ENCODE measurements around the gene NCOA7. TPM values are rescaled to one million over a fixed set of nuclear protein-coding genes. Genes with fewer than 3 reads are reported as not detected.

NCOA7 gene
- total RNA-seq, 6 donors from 2014 or later: 33.5 to 75.6 (median 48.9) TPM

DNA sequence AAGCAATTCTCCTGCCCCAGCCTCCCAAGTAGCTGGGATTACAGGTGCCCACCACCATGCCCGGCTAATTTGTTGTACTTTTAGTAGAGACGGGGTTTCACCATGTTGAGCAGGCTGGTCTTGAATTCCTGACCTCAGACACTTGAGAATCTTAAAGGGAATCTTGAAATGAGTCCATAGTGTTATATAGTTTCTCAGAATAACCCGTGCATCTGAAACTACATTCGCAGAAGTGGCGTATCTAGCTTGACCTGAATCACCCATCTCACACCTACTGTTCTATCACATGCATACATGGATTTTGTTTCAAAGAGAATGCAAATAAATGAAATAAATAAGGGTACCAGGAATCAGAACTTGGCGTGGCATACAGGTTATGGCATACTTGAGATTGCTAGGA lies 65.0 kb downstream of the NCOA7 start:
- H3K27ac ChIP-seq: no peak overlapping the region
- TF ChIP-seq EP300 (IDR thresholded peaks at IDR 0.05): no peak
- no peak for TF ChIP-seq POLR2AphosphoS5 (IDR thresholded peaks at IDR 0.05)
- 83 to 94% methylated on average over 6 of the region's 6 CpGs for WGBS, 2 donors
- H3K9me3 ChIP-seq: no peaks in the 10 kb centered on the region
- no peaks in the 10 kb centered on the region for H3K27me3 ChIP-seq
- H3K4me3 ChIP-seq: no peak overlapping the region
- peaks cover 0 to 15% (median 2%) of the 10 kb centered on the region in 4 donors for H3K36me3 ChIP-seq
- ATAC-seq (ENCODE audit: low FRiP score in 2 of 2) (no peak), DNase-seq (no peak)
- H3K4me1 ChIP-seq: no peaks in the 10 kb centered on the region

DNA sequence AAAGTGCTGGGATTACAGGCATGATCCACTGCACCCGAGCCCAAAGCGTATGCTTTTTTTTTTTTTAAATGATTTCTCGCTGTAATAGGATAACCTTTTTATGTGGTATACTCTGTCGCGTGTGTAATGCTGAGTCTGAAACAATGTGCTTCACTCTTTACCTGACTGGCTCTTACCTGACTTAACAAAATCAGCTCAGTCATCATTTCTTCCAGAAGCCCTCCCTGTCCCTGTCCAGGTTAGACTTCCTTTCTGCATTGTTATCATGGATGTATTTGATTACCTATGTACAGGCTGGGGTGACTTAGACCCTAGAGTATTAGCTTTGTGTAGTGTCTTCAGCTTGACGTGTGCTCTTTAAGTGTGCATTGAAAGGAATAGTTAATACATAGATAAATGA lies 67.1 kb downstream of the NCOA7 start:
- H3K9me3 ChIP-seq: no peaks in the 10 kb centered on the region
- H3K27ac ChIP-seq: no peak overlapping the region
- no peak overlapping the region for H3K4me3 ChIP-seq

DNA sequence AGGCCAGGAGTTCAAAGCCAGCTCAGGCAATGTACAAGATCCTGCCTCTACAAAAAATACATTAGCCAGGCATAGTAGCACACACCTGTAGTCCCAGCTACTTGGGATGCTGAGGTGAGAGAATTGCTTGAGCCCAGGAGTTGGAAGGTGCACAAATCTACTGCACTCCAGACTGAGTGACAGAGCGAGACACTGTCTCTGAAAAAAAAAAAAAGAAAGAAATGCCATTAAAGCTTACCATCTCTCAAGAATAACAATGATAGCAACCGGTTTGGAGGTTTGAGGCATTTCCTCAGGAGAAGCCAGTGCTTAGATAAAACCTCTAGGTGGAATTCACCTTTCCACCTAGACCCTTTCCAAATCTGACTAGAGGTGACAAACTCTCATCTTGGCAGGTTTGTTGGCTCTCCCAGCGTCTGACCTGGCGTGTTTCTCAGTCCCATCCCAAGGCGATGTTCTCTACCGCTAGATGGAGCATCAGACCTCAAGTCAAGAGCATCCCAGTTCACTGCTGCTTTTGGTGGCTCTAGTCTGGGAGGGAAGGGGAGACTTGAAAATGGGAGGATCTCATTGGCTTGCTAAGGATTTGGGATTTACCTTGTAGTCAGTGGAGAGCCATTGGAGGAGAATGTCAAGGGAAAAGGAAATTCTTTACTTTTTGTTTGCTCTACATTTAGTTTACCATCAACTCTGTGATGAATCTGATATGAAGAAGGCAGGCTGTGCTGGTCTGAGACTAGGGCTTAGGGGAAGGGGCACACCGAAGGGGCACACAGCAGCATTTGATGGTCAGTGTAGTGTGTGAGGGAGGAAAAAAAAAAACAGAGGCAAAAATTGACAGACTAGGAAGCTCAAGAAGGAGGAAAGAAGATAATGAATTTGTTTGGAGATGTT lies 67.9 kb downstream of the NCOA7 start:
- TF ChIP-seq, protein P1, sequence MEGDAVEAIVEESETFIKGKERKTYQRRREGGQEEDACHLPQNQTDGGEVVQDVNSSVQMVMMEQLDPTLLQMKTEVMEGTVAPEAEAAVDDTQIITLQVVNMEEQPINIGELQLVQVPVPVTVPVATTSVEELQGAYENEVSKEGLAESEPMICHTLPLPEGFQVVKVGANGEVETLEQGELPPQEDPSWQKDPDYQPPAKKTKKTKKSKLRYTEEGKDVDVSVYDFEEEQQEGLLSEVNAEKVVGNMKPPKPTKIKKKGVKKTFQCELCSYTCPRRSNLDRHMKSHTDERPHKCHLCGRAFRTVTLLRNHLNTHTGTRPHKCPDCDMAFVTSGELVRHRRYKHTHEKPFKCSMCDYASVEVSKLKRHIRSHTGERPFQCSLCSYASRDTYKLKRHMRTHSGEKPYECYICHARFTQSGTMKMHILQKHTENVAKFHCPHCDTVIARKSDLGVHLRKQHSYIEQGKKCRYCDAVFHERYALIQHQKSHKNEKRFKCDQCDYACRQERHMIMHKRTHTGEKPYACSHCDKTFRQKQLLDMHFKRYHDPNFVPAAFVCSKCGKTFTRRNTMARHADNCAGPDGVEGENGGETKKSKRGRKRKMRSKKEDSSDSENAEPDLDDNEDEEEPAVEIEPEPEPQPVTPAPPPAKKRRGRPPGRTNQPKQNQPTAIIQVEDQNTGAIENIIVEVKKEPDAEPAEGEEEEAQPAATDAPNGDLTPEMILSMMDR (IDR thresholded peaks at IDR 0.05): peak; percentile 41 to 63 (median 48)
- TF ChIP-seq EP300 (IDR thresholded peaks at IDR 0.05): no peak
- no peak for TF ChIP-seq POLR2A (IDR thresholded peaks at IDR 0.05)
- H3K27ac ChIP-seq: no peak overlapping the region
- no peak overlapping the region for H3K4me3 ChIP-seq
- no peaks in the 10 kb centered on the region for H3K9me3 ChIP-seq
- ATAC-seq (ENCODE audit: low FRiP score in 2 of 2): peak; percentile 75 to 86
- 40 to 42% methylated on average over 7 of the region's 7 CpGs for WGBS, 2 donors
- peaks cover 0 to 15% (median 2%) of the 10 kb centered on the region in 4 donors for H3K36me3 ChIP-seq
- H3K27me3 ChIP-seq: no peaks in the 10 kb centered on the region
- peaks cover 0 to 4% (median 0%) of the 10 kb centered on the region in 4 donors for H3K4me1 ChIP-seq
- peak in 1 of 2 donors; percentile 60 for DNase-seq

More for the DNA sequence above, 67.1 kb downstream of the NCOA7 start:
- no peak for DNase-seq
- no peaks in the 10 kb centered on the region for H3K4me1 ChIP-seq
- TF ChIP-seq, protein P1 (IDR thresholded peaks at IDR 0.05): no peak
- TF ChIP-seq POLR2AphosphoS5 (IDR thresholded peaks at IDR 0.05): no peak
- no peak for TF ChIP-seq EP300 (IDR thresholded peaks at IDR 0.05)
- no peak for TF ChIP-seq POLR2A (IDR thresholded peaks at IDR 0.05)
- H3K27me3 ChIP-seq: no peaks in the 10 kb centered on the region
- no peak for ATAC-seq (ENCODE audit: low FRiP score in 2 of 2)
- peaks cover 0 to 15% (median 2%) of the 10 kb centered on the region in 4 donors for H3K36me3 ChIP-seq
- 91 to 96% methylated on average over 6 of the region's 6 CpGs for WGBS, 2 donors

DNA sequence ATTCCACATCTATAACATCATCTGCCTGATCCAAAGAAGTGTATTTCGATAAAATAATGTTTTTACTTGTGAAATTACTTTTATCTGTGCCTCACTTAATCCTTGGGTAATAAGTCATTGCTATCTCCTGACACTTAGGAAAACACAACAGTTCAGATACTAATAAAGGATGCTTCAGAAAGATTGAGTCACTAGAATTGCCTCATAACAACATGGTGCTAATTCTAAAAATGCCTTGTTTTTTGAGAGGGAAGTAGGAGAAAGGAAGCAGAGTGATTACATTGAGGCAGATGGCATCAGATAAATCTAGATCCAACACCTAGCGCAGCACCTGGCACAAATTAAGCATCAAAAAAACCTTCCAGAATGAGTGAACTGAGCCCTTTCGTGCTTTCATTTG lies 69.0 kb downstream of the NCOA7 start:
- no peak for DNase-seq
- Histone ChIP-seq H3K36me3 (peaks cover 0 to 15% (median 2%) of the 10 kb centered on the region in 4 donors), H3K27ac (no peak overlapping the region), H3K4me3 (no peak overlapping the region), H3K27me3 (no peaks in the 10 kb centered on the region), H3K9me3 (no peaks in the 10 kb centered on the region), H3K4me1 (peaks cover 0 to 4% (median 0%) of the 10 kb centered on the region in 4 donors)
- WGBS, 2 donors: 88 to 91% methylated on average over 3 of the region's 3 CpGs
- ATAC-seq (ENCODE audit: low FRiP score in 2 of 2): no peak
- TF ChIP-seq, protein P1 (IDR thresholded peaks at IDR 0.05): no peak
- no peak for TF ChIP-seq POLR2A (IDR thresholded peaks at IDR 0.05)
- no peak for TF ChIP-seq POLR2AphosphoS5 (IDR thresholded peaks at IDR 0.05)
- TF ChIP-seq EP300 (IDR thresholded peaks at IDR 0.05): no peak

DNA sequence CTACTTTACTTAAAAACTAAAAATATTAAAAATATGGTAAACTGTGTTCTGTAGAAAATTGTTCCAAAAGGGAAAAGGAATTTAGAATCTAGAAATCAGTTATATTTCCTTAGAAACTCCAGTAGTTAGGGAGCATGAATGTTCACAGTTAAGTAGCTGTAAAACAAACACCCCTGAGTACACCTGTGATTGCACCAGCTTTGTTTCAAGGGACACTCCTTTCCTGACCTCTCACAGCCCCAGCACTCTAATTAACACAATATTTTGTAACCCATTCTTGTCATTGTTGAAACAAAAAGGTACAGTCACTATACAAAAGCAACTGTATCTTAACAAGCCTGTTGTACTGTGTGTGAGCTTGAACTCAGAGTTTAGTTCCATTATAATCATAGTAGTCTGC lies 72.3 kb downstream of the NCOA7 start:
- Histone ChIP-seq H3K36me3 (no peaks in the 10 kb centered on the region), H3K9me3 (no peaks in the 10 kb centered on the region), H3K27ac (peak overlapping the region in 1 of 4 donors; percentile 58), H3K27me3 (no peaks in the 10 kb centered on the region), H3K4me1 (peaks cover 0 to 11% (median 2%) of the 10 kb centered on the region in 4 donors), H3K4me3 (no peak overlapping the region)
- TF ChIP-seq POLR2A (IDR thresholded peaks at IDR 0.05) (no peak), EP300 (IDR thresholded peaks at IDR 0.05) (peak in 1 of 4 donors; percentile 75)
- DNase-seq (peak in 1 of 2 donors; percentile 45), ATAC-seq (ENCODE audit: low FRiP score in 2 of 2) (peak in 1 of 2 donors; percentile 51)

All from upper lobe of left lung (tissue), 6 donors.